Measurements from ENCODE around the gene TRPM4.

- no peak for TF ChIP-seq POLR2AphosphoS5 (IDR thresholded peaks at IDR 0.05; ENCODE audit: low read depth, low read length)
- TF ChIP-seq REST (IDR thresholded peaks at IDR 0.05; ENCODE audit: insufficient read depth in 1 of 2, low read depth in 2 of 2, low read length in 2 of 2) = no peak
- no peak for TF ChIP-seq TAF1 (IDR thresholded peaks at IDR 0.05; ENCODE audit: borderline replicate concordance, insufficient read depth, low read length)
Observed at GRCh38 chr19:49151267-49152118, 6.1 kb upstream of the TRPM4 start.
